K562 (cell line): ENCODE measurements around the gene SIDT2. TPM values are rescaled to one million over a fixed set of nuclear protein-coding genes. Genes with fewer than 3 reads are reported as not detected.

Experiments
- ATAC-seq: fragments of 200-7000 bp; cut with Tn5 transposase; 3 replicates; pipeline ENCODE4 v1.9.1; 2020; ENCODE audit warnings: moderate library complexity
- BruUV-seq: library from RNA; stranded (reverse); fragments of 400-500 nt; replicated peaks from 2 replicates; lab custom pipeline; 2021; lab: Mats Ljungman, UMichigan
- CTCF ChIA-PET: fragments of 300-600 bp; formaldehyde crosslinking; extraction: SDS; loops from one replicate; lab custom pipeline; 2021; ENCODE audit warnings: low intra/inter-chr PET ratio; lab: Yijun Ruan, JAX
- POLR2A ChIA-PET: fragments of 300-600, 350-650 bp; sonication (Branson Sonifier 250); formaldehyde crosslinking; extraction: SDS; loops from one replicate; lab custom pipeline; 2021; ENCODE audit warnings: antibody characterized with exemption, inconsistent platforms; lab: Yijun Ruan, JAX
- DNase-seq, 4 experiments: peaks; one replicate each; pipeline versions ENCODE4 v3.0.0 to v3.0.0-alpha.2; 2011 to 2018; ENCODE audit warnings: low spot score in 3 of 4, mixed read lengths in 3 of 4; ENCODE audit errors: extremely low read depth in 1 of 4
- FAIRE-seq: peaks from 2 replicates; lab custom pipeline; 2011; peaks lifted over from hg19 to GRCh38; lab: Jason Lieb, UNC
- H2AFZ ChIP-seq: 2 replicates; pipeline ENCODE4 v1.6.0; 2011; ENCODE audit warnings: low read depth, low read length, control low read depth, inconsistent platforms
- H3K27ac ChIP-seq: fragments of 200-600 bp; 3 replicates; pipeline ENCODE4 v1.8.0; 2011; ENCODE audit warnings: low read depth, mild to moderate bottlenecking, control low read depth, inconsistent platforms, low read length, moderate library complexity, mixed read lengths; ENCODE audit errors: extremely low read depth
- H3K27me3 ChIP-seq, 2 experiments: fragments of 300-600 bp in 1 of 2; 2 replicates in 1 of 2; 3 replicates in 1 of 2; pipeline versions ENCODE4 v1.6.0 to v1.8.0; 2011; ENCODE audit warnings: inconsistent platforms in 2 of 2, low read length in 2 of 2, mild to moderate bottlenecking in 1 of 2, mixed read lengths in 1 of 2, moderate library complexity in 1 of 2; ENCODE audit not compliant: control insufficient read depth in 2 of 2, insufficient read depth in 2 of 2
- H3K36me3 ChIP-seq: fragments of 300-600 bp; 3 replicates; pipeline ENCODE4 v1.8.0; 2011; ENCODE audit warnings: mild to moderate bottlenecking, low read length, inconsistent platforms; ENCODE audit not compliant: control insufficient read depth, insufficient read depth
- H3K4me1 ChIP-seq, 2 experiments: fragments of 200-600 bp in 1 of 2; replicated peaks in 1 of 2; 2 replicates in 1 of 2; 3 replicates in 1 of 2; pipeline versions ENCODE4 v1.5.1 to v1.8.0; 2011; ENCODE audit warnings: inconsistent platforms in 2 of 2, low read length in 2 of 2, mild to moderate bottlenecking in 1 of 2, mixed read lengths in 1 of 2, moderate library complexity in 1 of 2; ENCODE audit not compliant: control insufficient read depth in 2 of 2, insufficient read depth in 2 of 2
- H3K4me2 ChIP-seq: 2 replicates; pipeline ENCODE4 v1.6.1; 2011; ENCODE audit warnings: low read length, control low read depth, inconsistent platforms, mixed read lengths; ENCODE audit not compliant: insufficient read depth
- H3K4me3 ChIP-seq: fragments of 200-600 bp; sonication (generic), shearing (Covaris generic); 2 replicates; pipeline ENCODE4 v1.5.1; 2016; ENCODE audit warnings: control low read depth, inconsistent platforms
- H3K79me2 ChIP-seq: fragments of 200-600 bp; 3 replicates; pipeline ENCODE4 v1.8.0; 2011; ENCODE audit warnings: low read length, inconsistent platforms; ENCODE audit not compliant: control insufficient read depth, insufficient read depth
- H3K9ac ChIP-seq, 2 experiments: 2 replicates each; pipeline versions ENCODE4 v1.6.0 to v1.6.1; 2011; ENCODE audit warnings: low read depth in 2 of 2, low read length in 2 of 2, control low read depth in 1 of 2, inconsistent platforms in 1 of 2, mild to moderate bottlenecking in 1 of 2, mixed read lengths in 1 of 2; ENCODE audit not compliant: insufficient read depth in 1 of 2
- H3K9me1 ChIP-seq: one replicate; pipeline ENCODE4 v1.6.0; 2011; ENCODE audit warnings: inconsistent platforms, mild to moderate bottlenecking, low read length, moderate library complexity; ENCODE audit not compliant: control insufficient read depth, insufficient read depth
- H3K9me3 ChIP-seq: replicated peaks from 2 replicates; pipeline ENCODE4 v1.5.1; 2011; ENCODE audit warnings: low read depth, low read length, inconsistent platforms; ENCODE audit not compliant: control insufficient read depth, insufficient read depth
- H4K20me1 ChIP-seq: replicated peaks from 2 replicates; pipeline ENCODE4 v1.6.1; 2011; ENCODE audit warnings: low read length, inconsistent platforms, mixed read lengths; ENCODE audit not compliant: control insufficient read depth, insufficient read depth
- GTF2E2 ChIP-seq: fragments of 200-800 bp; sonication (Bioruptor generic); IDR thresholded peaks from 2 replicates; pipeline ENCODE4 v1.6.1; 2016; ENCODE audit warnings: missing genetic modification characterization, missing compliant biosample characterization
- HLTF ChIP-seq: fragments of 450-650 bp; IDR thresholded peaks from 2 replicates; pipeline ENCODE4 v1.6.1; 2016
- RBFOX2 ChIP-seq: fragments of 200-400 bp; formaldehyde crosslinking; IDR thresholded peaks from 2 replicates; pipeline ENCODE4 v1.6.1; 2017; ENCODE audit warnings: low read depth, mild to moderate bottlenecking, low read length, moderate library complexity
- TAF1 ChIP-seq: IDR thresholded peaks from 2 replicates; pipeline ENCODE4 v1.6.1; 2011; ENCODE audit warnings: mild to moderate bottlenecking, low read length, moderate library complexity; ENCODE audit not compliant: insufficient read depth, control insufficient read depth, severe bottlenecking; ENCODE audit errors: extremely low read depth
- TAF7 ChIP-seq: fragments of 450-650 bp; IDR thresholded peaks from 2 replicates; pipeline ENCODE4 v1.6.1; 2016; ENCODE audit warnings: missing genetic modification characterization, missing compliant biosample characterization
- WGBS: fragments of 100-300 bp; shearing (Covaris generic); methylation state at CpG from one replicate; pipeline ENCODE4 v1.1.6; 2016; ENCODE audit warnings: low coverage, mixed read lengths; ENCODE audit not compliant: insufficient coverage; ENCODE audit errors: missing lambda C conversion rate; 5-methylcytosine and 5-hydroxymethylcytosine counted together
- in situ Hi-C: fragments of 300-500 bp; cut with MboI; formaldehyde crosslinking; loops from 4 replicates; pipeline ENCODE4 v1.15.0; 2018; ENCODE audit warnings: inconsistent platforms, mixed read lengths
- intact Hi-C: fragments of 100-400 bp; cut with micrococcal nuclease; formaldehyde crosslinking; loops from 2 replicates; pipeline ENCODE4 v1.14.2; 2022
- polyA plus RNA-seq, 8 experiments: library from polyadenylated mRNA; depleted of rRNA in 4 of 8; stranded (reverse) in 5 of 8; unstranded in 3 of 8; fragments of >200 nt; fragmentation: Nextera tagmentation in 2 of 8; fragmentation: Illumina TruSeq in 1 of 8; extraction: Ambion mirVana in 2 of 8; extraction: Trizol in 1 of 8; gene quantifications; 2 replicates each; pipeline versions ENCODE4 v1.2.1 to v1.2.3, GENCODE V29; 2011 to 2014; ENCODE audit warnings: inconsistent platforms in 1 of 8, missing spikeins in 1 of 8
- total RNA-seq, 7 experiments: library from RNA; depleted of rRNA in 6 of 7; stranded (reverse); fragments of >200 nt in 6 of 7; fragmentation: Illumina TruSeq in 2 of 7; extraction: Trizol in 2 of 7; gene quantifications; 2 replicates each; pipeline versions ENCODE4 v1.2.1 to v1.2.3, GENCODE V29; 2011 to 2021; ENCODE audit warnings: low replicate concordance in 1 of 7
- TF ChIP-seq, protein P1 (sequence below): sonication (generic); formaldehyde crosslinking; IDR thresholded peaks from 2 replicates; pipeline ENCODE4 v1.8.0; 2022; ENCODE audit warnings: mild to moderate bottlenecking, low read depth, missing genetic modification reagents
- TF ChIP-seq, protein P2 (sequence below): sonication (generic); IDR thresholded peaks from 2 replicates; pipeline ENCODE4 v1.6.1; 2016
- TF ChIP-seq, protein P3 (sequence below): sonication (generic); formaldehyde crosslinking; IDR thresholded peaks from 2 replicates; pipeline ENCODE4 v1.9.0; 2022; ENCODE audit warnings: mild to moderate bottlenecking, missing genetic modification reagents
- TF ChIP-seq, protein P4 (sequence below): fragments of 450-650 bp; IDR thresholded peaks from 2 replicates; pipeline ENCODE4 v1.6.1; 2016; ENCODE audit warnings: mild to moderate bottlenecking

SIDT2 gene
- total and polyA plus RNA-seq, 9 of the 15 experiments (the other 6 are each of a cell fraction or from before 2014, with no cell fraction given), result 2.4 to 20.2 (median 6.5) TPM

DNA sequence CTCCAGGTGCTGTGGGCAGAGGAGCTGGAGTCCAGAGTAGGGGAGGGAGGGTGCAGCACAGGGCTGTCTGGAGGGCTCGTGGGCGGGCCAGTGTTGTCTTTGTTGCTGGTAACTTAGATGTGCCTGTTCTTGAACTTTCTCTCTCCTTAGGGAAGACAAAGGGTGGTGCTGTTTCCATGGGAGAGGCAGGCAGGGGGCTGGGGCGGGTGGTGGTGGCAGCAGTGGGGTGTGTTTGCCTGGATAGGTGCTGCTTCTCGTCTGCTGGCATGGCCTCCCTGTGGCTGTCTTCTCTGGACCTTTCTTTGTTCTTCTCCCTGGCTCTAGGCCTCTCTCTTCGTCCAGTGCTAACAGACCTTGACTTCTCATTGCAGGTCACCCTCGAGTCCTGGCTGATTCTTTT is 8.5 kb downstream of the SIDT2 start:
- ChIA-PET CTCF (no interaction called here), POLR2A (no interaction called here)
- intact Hi-C loops (no loop called here), in situ Hi-C loops (no loop called here)
- Histone ChIP-seq H2AFZ (no peak overlapping the region), H3K27me3 (no peaks in the 10 kb centered on the region), H3K36me3 (peaks cover 45% of the 10 kb centered on the region; the same call in 2 of the 3 replicates), H3K4me1 (0 out of 5 replicates have a peak, but pooled peaks cover 0 to 4% of the 10 kb centered on the region in 2 experiments), H3K4me3 (no peak overlapping the region)
- WGBS, result 63% methylated on average over 6 of the region's 6 CpGs
- TF ChIP-seq, protein P1, sequence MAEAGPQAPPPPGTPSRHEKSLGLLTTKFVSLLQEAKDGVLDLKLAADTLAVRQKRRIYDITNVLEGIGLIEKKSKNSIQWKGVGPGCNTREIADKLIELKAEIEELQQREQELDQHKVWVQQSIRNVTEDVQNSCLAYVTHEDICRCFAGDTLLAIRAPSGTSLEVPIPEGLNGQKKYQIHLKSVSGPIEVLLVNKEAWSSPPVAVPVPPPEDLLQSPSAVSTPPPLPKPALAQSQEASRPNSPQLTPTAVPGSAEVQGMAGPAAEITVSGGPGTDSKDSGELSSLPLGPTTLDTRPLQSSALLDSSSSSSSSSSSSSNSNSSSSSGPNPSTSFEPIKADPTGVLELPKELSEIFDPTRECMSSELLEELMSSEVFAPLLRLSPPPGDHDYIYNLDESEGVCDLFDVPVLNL (CRISPR knock-in tag), result no peak
- no peak for TF ChIP-seq RBFOX2
- TF ChIP-seq, protein P2, sequence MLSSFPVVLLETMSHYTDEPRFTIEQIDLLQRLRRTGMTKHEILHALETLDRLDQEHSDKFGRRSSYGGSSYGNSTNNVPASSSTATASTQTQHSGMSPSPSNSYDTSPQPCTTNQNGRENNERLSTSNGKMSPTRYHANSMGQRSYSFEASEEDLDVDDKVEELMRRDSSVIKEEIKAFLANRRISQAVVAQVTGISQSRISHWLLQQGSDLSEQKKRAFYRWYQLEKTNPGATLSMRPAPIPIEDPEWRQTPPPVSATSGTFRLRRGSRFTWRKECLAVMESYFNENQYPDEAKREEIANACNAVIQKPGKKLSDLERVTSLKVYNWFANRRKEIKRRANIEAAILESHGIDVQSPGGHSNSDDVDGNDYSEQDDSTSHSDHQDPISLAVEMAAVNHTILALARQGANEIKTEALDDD, result no peak
- TF ChIP-seq, protein P3, sequence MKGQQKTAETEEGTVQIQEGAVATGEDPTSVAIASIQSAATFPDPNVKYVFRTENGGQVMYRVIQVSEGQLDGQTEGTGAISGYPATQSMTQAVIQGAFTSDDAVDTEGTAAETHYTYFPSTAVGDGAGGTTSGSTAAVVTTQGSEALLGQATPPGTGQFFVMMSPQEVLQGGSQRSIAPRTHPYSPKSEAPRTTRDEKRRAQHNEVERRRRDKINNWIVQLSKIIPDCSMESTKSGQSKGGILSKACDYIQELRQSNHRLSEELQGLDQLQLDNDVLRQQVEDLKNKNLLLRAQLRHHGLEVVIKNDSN (CRISPR knock-in tag), result no peak
- no peak for TF ChIP-seq TAF7 (tag)
- TF ChIP-seq, protein P4, sequence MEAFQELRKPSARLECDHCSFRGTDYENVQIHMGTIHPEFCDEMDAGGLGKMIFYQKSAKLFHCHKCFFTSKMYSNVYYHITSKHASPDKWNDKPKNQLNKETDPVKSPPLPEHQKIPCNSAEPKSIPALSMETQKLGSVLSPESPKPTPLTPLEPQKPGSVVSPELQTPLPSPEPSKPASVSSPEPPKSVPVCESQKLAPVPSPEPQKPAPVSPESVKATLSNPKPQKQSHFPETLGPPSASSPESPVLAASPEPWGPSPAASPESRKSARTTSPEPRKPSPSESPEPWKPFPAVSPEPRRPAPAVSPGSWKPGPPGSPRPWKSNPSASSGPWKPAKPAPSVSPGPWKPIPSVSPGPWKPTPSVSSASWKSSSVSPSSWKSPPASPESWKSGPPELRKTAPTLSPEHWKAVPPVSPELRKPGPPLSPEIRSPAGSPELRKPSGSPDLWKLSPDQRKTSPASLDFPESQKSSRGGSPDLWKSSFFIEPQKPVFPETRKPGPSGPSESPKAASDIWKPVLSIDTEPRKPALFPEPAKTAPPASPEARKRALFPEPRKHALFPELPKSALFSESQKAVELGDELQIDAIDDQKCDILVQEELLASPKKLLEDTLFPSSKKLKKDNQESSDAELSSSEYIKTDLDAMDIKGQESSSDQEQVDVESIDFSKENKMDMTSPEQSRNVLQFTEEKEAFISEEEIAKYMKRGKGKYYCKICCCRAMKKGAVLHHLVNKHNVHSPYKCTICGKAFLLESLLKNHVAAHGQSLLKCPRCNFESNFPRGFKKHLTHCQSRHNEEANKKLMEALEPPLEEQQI, result no peak
- TF ChIP-seq HLTF, result no peak
- TF ChIP-seq TAF1, result no peak
- TF ChIP-seq GTF2E2 (tag), result no peak
- TF ChIP-seq, all 486 proteins: peak for 0
- no peaks in the 10 kb centered on the region for H3K9me3 ChIP-seq
- DNase-seq (no peak), FAIRE-seq (no peak), ATAC-seq (no peak)
- H3K9me1 ChIP-seq, result no peaks in the 10 kb centered on the region
- no peak overlapping the region for H3K4me2 ChIP-seq
- 0 out of 2 replicates have a peak, but pooled peaks cover 3% of the 10 kb centered on the region for H4K20me1 ChIP-seq
- H3K27ac ChIP-seq, result no peak overlapping the region
- no peaks in the 10 kb centered on the region for H3K79me2 ChIP-seq
- no TSS peak for BruUV-seq
- H3K9ac ChIP-seq, result peak overlapping the region in 1 of 2 experiments; percentile 64; a peak in 1 of 4 replicates
